RPMI8226 (cell line): ENCODE data around the gene IFNA21.
"Not testable (repeated sequence)": the region's sequence is repeated elsewhere in the genome, so short reads cannot be mapped to it uniquely, and the experiment has no call there.

Source experiments
- DNase-seq: peaks from one replicate; pipeline ENCODE4 v3.0.0-alpha.2; 2015

Gene IFNA21

DNA sequence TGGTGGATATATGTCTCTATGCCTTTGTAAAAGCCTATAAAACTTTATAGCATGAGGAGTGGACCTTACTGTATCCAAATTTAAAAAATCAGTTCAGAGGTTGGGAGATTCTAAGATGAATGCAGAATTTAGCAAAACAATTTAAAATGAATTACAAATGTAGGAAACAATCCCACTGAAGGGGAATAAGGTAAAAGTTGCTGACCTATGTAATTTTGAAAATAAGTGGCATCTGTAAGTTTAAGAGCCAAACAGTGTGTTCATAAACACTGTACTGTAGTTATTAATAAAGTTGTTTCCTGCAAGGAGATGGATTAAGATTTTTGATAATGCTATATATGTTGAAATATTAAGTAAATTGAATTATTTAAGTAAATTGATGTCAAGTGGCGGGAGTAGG is 29.4 kb downstream of the IFNA21 start:
- no peak for DNase-seq

DNA sequence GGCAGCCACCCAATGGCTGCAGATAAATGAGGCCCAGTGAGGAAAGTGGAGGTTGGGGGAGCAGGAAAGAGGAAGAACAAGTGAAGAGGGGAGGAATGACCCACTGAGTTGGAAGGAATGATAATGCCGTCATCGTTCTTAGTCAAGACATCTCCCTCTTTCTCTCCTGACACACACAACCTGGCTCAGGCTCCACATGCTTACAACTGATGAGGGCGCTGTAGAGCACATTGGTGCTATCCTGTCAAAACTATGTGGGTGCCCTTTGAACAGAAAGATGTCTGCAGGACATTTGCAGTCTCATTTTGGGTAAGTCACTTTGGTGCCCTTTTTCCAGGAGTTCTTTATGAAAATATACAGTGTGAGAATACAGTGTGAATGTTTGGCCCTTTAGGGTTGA is 30.7 kb downstream of the IFNA21 start:
- DNase-seq, result no peak

DNA sequence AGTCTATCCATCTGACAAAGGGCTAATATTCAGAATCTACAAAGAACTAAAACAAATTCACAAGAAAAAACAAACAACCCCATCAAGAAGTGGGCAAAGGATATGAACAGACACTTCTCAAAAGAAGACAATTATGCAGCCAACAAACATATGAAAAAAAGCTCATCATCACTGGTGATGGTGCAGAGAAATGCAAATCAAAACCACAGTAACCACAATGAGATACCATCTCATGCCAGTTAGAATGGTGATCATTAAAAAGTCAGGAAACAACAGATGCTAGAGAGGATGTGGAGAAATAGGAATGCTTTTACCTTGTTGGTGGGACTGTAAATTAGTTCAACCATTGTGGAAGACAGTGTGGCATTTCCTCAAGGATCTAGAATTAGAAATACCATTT is 38.3 kb downstream of the IFNA21 start:
- not testable (repeated sequence) for DNase-seq

DNA sequence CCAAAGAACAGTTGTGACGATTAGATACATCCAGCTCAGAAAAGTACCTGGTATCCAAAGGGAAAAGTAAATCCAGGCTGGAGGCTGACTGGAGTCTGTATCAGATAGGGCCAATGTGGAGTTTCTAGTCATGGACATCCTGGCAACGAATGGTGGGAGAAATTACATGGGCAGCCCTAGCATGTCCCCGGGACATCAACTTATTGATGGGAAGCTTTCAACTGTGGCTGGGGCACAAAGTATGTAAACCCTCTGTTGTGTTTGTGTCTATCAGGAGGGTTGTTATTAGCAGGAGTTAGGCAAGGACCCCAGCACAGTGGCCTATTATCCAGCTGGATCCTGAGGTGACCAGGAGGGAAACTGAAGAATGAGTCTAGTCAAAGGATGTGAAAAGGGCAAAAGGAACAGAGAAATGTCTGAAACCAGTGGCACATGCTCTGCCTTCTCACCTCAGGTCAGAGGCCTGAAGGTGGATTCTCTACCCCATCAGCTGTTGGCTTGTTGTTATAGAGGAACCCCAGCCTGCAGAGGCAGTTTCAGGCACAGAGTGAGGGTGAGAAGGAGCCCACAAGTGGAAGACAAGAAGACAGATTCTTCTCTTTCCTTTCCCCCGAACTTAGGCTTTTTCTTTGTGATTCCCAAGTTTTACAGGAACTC is 44.7 kb downstream of the IFNA21 start:
- DNase-seq, result no peak

DNA sequence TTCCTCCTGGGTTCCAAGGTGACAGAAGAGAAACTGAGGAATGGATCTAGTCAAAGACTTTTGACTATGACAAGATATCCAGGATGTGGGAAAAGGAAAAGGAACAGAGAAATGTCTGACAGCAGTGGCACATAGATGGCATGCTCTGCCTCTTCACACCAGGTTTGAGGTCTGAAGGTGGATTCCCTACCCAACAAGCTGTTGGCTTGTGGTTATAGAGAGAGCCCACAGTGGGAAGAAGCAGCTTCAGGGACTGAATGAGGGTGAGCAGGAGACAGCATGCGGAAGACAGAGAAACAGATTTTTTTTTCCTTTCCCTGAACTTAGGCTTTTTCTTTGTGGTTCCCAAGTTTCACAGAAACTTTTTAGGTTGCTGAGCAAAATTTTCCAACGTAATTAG is 45.4 kb downstream of the IFNA21 start:
- DNase-seq, result no peak

DNA sequence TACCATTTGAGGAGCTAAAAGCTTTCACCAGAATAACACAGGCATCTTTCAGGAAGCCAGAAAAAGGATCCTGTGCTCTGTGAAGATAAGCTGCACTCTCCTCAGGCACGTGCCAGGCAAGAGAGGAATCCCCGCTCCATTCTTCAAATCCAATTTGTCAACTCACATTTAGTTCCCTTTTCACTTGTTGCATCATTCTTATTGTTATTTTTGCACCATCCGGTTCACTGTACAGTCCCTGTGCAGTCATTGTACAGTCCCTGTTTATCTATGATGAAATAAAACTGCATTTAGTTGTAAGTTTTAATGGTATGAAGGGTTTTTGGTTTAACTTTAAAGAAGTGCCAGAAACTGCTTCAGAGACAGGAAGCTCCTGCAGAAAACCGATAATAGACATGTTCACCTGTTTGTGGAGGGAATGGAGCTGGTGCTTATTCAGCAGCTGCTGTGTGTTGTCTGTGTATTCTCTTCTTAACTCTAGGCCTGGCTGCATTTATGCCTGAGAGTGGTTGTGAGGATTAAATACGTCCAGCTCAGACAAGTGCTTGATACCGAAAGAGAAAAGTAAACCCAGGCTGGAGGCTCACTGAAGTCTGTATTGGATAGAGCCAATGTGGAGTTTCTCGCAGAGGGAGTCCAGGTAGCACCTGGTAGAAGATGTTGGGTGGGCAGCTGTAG is 47.2 kb downstream of the IFNA21 start:
- DNase-seq, result no peak
